NT2/D1 (cell line): ENCODE measurements around the gene RGS3.
"Not testable (repeated sequence)": the region's sequence is repeated elsewhere in the genome, so short reads cannot be mapped to it uniquely, and the experiment has no call there.

Source experiments
- DNase-seq: peaks from one replicate; pipeline ENCODE4 v3.0.0-alpha.2; 2011; ENCODE audit warnings: low read depth, low spot score
- H3K27me3 ChIP-seq: 2 replicates; pipeline ENCODE4 v1.6.0; 2011; ENCODE audit warnings: mild to moderate bottlenecking; ENCODE audit not compliant: insufficient read length, insufficient read depth
- H3K36me3 ChIP-seq: 2 replicates; pipeline ENCODE4 v1.6.1; 2011; ENCODE audit warnings: mild to moderate bottlenecking, low read length, mixed read lengths; ENCODE audit not compliant: insufficient read depth, insufficient read length
- H3K4me1 ChIP-seq: 2 replicates; pipeline ENCODE4 v1.5.1; 2011; ENCODE audit not compliant: insufficient read depth, insufficient read length
- H3K4me3 ChIP-seq: 2 replicates; pipeline ENCODE4 v1.5.1; 2011; ENCODE audit warnings: low read depth; ENCODE audit not compliant: insufficient read length
- H3K9ac ChIP-seq: 2 replicates; pipeline ENCODE4 v1.6.0; 2011; ENCODE audit warnings: low read depth; ENCODE audit not compliant: insufficient read length
- H3K9me3 ChIP-seq: 2 replicates; pipeline ENCODE4 v1.5.1; 2011; ENCODE audit warnings: mild to moderate bottlenecking, low read length; ENCODE audit not compliant: insufficient read depth
- SUZ12 ChIP-seq: IDR thresholded peaks from 2 replicates; pipeline ENCODE4 v1.6.1; 2011; ENCODE audit not compliant: insufficient read length, insufficient read depth; ENCODE audit errors: extremely low read depth
- YY1 ChIP-seq: IDR thresholded peaks from 2 replicates; pipeline ENCODE4 v1.6.1; 2011; ENCODE audit not compliant: insufficient read length, insufficient read depth
- ZNF274 ChIP-seq: IDR thresholded peaks from 2 replicates; pipeline ENCODE4 v1.6.1; 2011; ENCODE audit warnings: mild to moderate bottlenecking, low read depth, low read length

RGS3 gene

GRCh38 chr9:113633782-113634595, 170.5 kb downstream of the RGS3 start:
- Histone ChIP-seq H3K4me3 (no peak overlapping the region), H3K9ac (no peak overlapping the region)
- TF ChIP-seq YY1 (no peak), ZNF274 (no peak), SUZ12 (no peak)

GRCh38 chr9:113634596-113635515, 171.3 kb downstream of the RGS3 start:
- no peak overlapping the region for H3K9ac ChIP-seq
- H3K4me3 ChIP-seq = no peak overlapping the region

More at GRCh38 chr9:113633782-113634595, 170.5 kb downstream of the RGS3 start:
- no peak for DNase-seq
- H3K36me3 ChIP-seq = no peaks in the 10 kb centered on the region
- peaks cover 10% of the 10 kb centered on the region for H3K4me1 ChIP-seq
- no peaks in the 10 kb centered on the region; the same call in 1 of the 2 replicates for H3K9me3 ChIP-seq
- no peaks in the 10 kb centered on the region for H3K27me3 ChIP-seq

GRCh38 chr9:113635586-113635985, 172.1 kb downstream of the RGS3 start:
- H3K4me3 ChIP-seq = no peak overlapping the region
- H3K27me3 ChIP-seq = no peaks in the 10 kb centered on the region
- H3K9me3 ChIP-seq = no peaks in the 10 kb centered on the region; the same call in 1 of the 2 replicates
- H3K9ac ChIP-seq = no peak overlapping the region
- peaks cover 10% of the 10 kb centered on the region for H3K4me1 ChIP-seq
- TF ChIP-seq ZNF274 = no peak
- TF ChIP-seq SUZ12 = no peak
- no peaks in the 10 kb centered on the region for H3K36me3 ChIP-seq
- no peak for DNase-seq

More at GRCh38 chr9:113634596-113635515, 171.3 kb downstream of the RGS3 start:
- Histone ChIP-seq H3K27me3 (no peaks in the 10 kb centered on the region), H3K36me3 (no peaks in the 10 kb centered on the region), H3K4me1 (peaks cover 10% of the 10 kb centered on the region), H3K9me3 (no peaks in the 10 kb centered on the region; the same call in 1 of the 2 replicates)
- DNase-seq = no peak
- TF ChIP-seq ZNF274 = no peak
- no peak for TF ChIP-seq SUZ12
- no peak for TF ChIP-seq YY1

GRCh38 chr9:113636165-113636564, 172.6 kb downstream of the RGS3 start:
- Histone ChIP-seq H3K27me3 (no peaks in the 10 kb centered on the region), H3K36me3 (no peaks in the 10 kb centered on the region), H3K4me1 (peaks cover 10% of the 10 kb centered on the region), H3K9ac (no peak overlapping the region), H3K9me3 (no peaks in the 10 kb centered on the region; the same call in 1 of the 2 replicates), H3K4me3 (no peak overlapping the region)
- no peak for DNase-seq
- TF ChIP-seq YY1 = no peak
- TF ChIP-seq SUZ12 = no peak
- no peak for TF ChIP-seq ZNF274

GRCh38 chr9:113636693-113637092, 173.2 kb downstream of the RGS3 start:
- H3K9ac ChIP-seq = no peak overlapping the region
- no peak for TF ChIP-seq ZNF274
- no peak for TF ChIP-seq SUZ12
- H3K27me3 ChIP-seq = no peaks in the 10 kb centered on the region
- no peak for DNase-seq
- no peaks in the 10 kb centered on the region for H3K36me3 ChIP-seq
- no peaks in the 10 kb centered on the region; the same call in 1 of the 2 replicates for H3K9me3 ChIP-seq
- H3K4me1 ChIP-seq = peaks cover 10% of the 10 kb centered on the region
- H3K4me3 ChIP-seq = no peak overlapping the region

GRCh38 chr9:113638490-113638889, 175.0 kb downstream of the RGS3 start:
- H3K4me3 ChIP-seq = no peak overlapping the region
- TF ChIP-seq YY1 (no peak), SUZ12 (no peak), ZNF274 (no peak)

DNA sequence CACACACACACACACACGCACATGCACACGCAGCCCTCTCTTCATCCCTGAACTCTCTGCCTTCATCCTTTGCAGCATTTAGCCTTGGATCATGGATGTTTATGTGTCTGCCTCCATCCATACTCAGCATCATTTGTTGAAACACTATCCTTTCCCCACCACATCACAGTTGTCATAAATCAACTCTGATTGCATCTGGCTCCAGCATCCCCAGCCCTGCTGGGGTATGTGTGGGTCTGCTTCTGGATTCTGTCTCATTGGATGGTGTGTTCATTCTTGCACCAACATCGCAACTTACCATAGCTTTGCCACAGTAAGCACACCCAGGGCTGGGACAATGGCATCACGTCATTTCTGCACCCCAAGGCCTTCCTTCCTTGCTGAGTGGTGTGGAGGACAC, 175.4 kb downstream of the RGS3 start:
- DNase-seq = no peak
- TF ChIP-seq ZNF274 = no peak
- TF ChIP-seq SUZ12 = no peak
- TF ChIP-seq YY1 = no peak
- Histone ChIP-seq H3K9ac (no peak overlapping the region), H3K4me3 (no peak overlapping the region), H3K36me3 (no peaks in the 10 kb centered on the region), H3K4me1 (peaks cover 9% of the 10 kb centered on the region), H3K9me3 (no peaks in the 10 kb centered on the region; the same call in 1 of the 2 replicates), H3K27me3 (no peaks in the 10 kb centered on the region)

More at GRCh38 chr9:113638490-113638889, 175.0 kb downstream of the RGS3 start:
- Histone ChIP-seq H3K4me1 (peaks cover 10% of the 10 kb centered on the region), H3K9me3 (no peaks in the 10 kb centered on the region; the same call in 1 of the 2 replicates), H3K27me3 (no peaks in the 10 kb centered on the region), H3K36me3 (no peaks in the 10 kb centered on the region), H3K9ac (no peak overlapping the region)
- no peak for DNase-seq

GRCh38 chr9:113639411-113639970, 176.0 kb downstream of the RGS3 start:
- DNase-seq, H3K9ac ChIP-seq, H3K9me3 ChIP-seq, H3K4me1 ChIP-seq, H3K36me3 ChIP-seq, H3K27me3 ChIP-seq, H3K4me3 ChIP-seq: not testable (repeated sequence)
